Suprapubic skin (tissue), 4 donors: ENCODE measurements around the gene PCDH15. TPM values are rescaled to one million over a fixed set of nuclear protein-coding genes. Genes with fewer than 3 reads are reported as not detected.

ENCODE experiments used
- DNase-seq, 2 donors: peaks; one replicate each; pipeline ENCODE4 v3.0.0-alpha.2; 2019; ENCODE audit warnings: low spot score in 2 of 2
- H3K27ac ChIP-seq: fragments of 200-600 bp; sonication (generic); one replicate; pipeline ENCODE4 v1.5.1; 2019
- H3K27me3 ChIP-seq: fragments of 200-600 bp; sonication (generic); one replicate; pipeline ENCODE4 v1.5.1; 2019
- H3K36me3 ChIP-seq: fragments of 200-600 bp; sonication (generic); one replicate; pipeline ENCODE4 v1.5.1; 2019
- H3K4me1 ChIP-seq: fragments of 200-600 bp; sonication (generic); one replicate; pipeline ENCODE4 v1.5.1; 2019
- H3K4me3 ChIP-seq: fragments of 200-600 bp; sonication (generic); one replicate; pipeline ENCODE4 v1.5.1; 2019; ENCODE audit warnings: mild to moderate bottlenecking
- H3K9me3 ChIP-seq: fragments of 200-600 bp; sonication (generic); one replicate; pipeline ENCODE4 v1.5.1; 2019
- CTCF ChIP-seq, 2 donors: fragments of 200-600 bp in 1 of 2; fragments of 450-650 bp in 1 of 2; sonication (generic) in 1 of 2; IDR thresholded peaks; one replicate each; pipeline ENCODE4 v1.5.1; 2016 to 2019; ENCODE audit warnings: antibody characterized with exemption in 2 of 2, mild to moderate bottlenecking in 1 of 2, moderate library complexity in 1 of 2
- EP300 ChIP-seq: sonication (generic); formaldehyde crosslinking; IDR thresholded peaks from one replicate; pipeline ENCODE4 v1.6.1; 2017; ENCODE audit warnings: antibody characterized with exemption
- POLR2A ChIP-seq, 2 donors: fragments of 450-650 bp; IDR thresholded peaks; one replicate each; pipeline ENCODE4 v1.6.1; 2017; ENCODE audit warnings: antibody characterized with exemption in 2 of 2, mild to moderate bottlenecking in 2 of 2, moderate library complexity in 2 of 2
- POLR2AphosphoS5 ChIP-seq, 3 donors: sonication (generic); formaldehyde crosslinking; IDR thresholded peaks; one replicate each; pipeline ENCODE4 v1.6.1; 2017; ENCODE audit warnings: antibody characterized with exemption in 3 of 3
- WGBS: methylation state at CpG from one replicate; pipeline ENCODE4 v1.1.5; 2018; 5-methylcytosine and 5-hydroxymethylcytosine counted together
- total RNA-seq, 4 donors: library from RNA; depleted of rRNA; stranded (reverse); fragments of >200 nt; gene quantifications; one replicate each; pipeline ENCODE4 v1.1.0, GENCODE V29; 2016

Gene PCDH15
- total RNA-seq, 4 donors from 2014 or later = 0.11 TPM; not detected in 3

DNA sequence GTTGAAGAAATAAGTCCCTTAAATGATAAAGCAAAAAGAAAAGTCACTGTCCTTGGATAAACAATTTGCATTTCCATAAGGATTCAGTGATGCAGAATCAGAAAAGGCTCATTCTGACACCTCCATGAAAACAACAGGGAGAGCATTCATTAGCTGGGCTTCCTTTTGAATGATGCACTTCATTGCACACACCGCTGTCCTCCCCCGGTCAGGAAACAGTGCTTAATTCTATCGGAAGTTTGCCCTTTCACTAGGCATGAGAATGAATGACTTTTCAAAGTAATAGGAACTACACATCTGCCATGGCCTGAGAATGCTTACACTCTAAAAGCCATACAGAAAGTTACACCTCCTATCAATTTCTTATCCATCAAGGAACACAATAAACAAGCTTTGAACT lies 4.2 kb downstream of the PCDH15 start:
- WGBS = 74% methylated on average over 3 of the region's 3 CpGs
- H3K4me1 ChIP-seq = no peaks in the 10 kb centered on the region
- no peak overlapping the region for H3K4me3 ChIP-seq
- H3K27me3 ChIP-seq = no peaks in the 10 kb centered on the region
- no peak overlapping the region for H3K27ac ChIP-seq
- TF ChIP-seq POLR2AphosphoS5 (IDR thresholded peaks at IDR 0.05) (no peak), EP300 (no peak), POLR2A (IDR thresholded peaks at IDR 0.05) (no peak), CTCF (IDR thresholded peaks at IDR 0.05) (no peak)
- DNase-seq = no peak
- no peaks in the 10 kb centered on the region for H3K9me3 ChIP-seq
- H3K36me3 ChIP-seq = no peaks in the 10 kb centered on the region

- Histone ChIP-seq H3K27me3 (no peaks in the 10 kb centered on the region), H3K4me3 (no peak overlapping the region), H3K27ac (no peak overlapping the region), H3K36me3 (no peaks in the 10 kb centered on the region), H3K9me3 (no peaks in the 10 kb centered on the region), H3K4me1 (no peaks in the 10 kb centered on the region)
- DNase-seq = no peak
- no peak for TF ChIP-seq EP300
- TF ChIP-seq POLR2A (IDR thresholded peaks at IDR 0.05) = no peak
- no peak for TF ChIP-seq CTCF (IDR thresholded peaks at IDR 0.05)
- TF ChIP-seq POLR2AphosphoS5 (IDR thresholded peaks at IDR 0.05) = no peak
- 80% methylated on average over 4 of the region's 4 CpGs for WGBS
Observed at GRCh38 chr10:54776622-54777021, 24.4 kb downstream of the PCDH15 start.

DNA sequence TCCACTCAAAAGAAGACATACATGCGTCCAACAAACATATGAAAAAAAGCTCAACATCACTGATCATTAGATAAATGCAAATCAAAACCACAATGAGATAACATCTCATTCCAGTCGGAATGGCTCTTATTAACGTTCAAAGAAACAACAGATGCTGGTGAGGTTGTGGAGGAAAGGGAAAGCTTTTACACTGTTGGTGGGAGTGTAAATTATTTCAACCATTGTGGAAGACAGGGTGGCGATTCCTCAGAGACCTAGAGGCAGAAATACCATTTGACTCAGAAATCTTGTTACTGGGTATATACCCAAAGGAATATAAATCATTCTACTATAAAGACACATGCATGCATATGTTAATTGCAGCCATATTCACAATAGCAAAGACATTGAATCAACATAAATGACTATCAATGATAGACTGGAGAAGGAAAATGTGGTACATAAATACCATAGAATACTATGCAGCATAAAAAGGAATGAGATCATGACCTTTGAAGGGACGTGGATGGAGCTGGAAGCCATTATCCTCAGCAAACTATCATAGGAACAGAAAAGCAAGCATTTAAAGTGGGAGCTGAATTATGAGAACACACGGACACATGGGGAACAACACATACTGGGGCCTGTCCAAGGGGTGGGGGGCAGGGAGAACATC lies 28.4 kb downstream of the PCDH15 start:
- Histone ChIP-seq H3K4me1 (no peaks in the 10 kb centered on the region), H3K27ac (no peak overlapping the region), H3K4me3 (no peak overlapping the region), H3K27me3 (no peaks in the 10 kb centered on the region), H3K9me3 (no peaks in the 10 kb centered on the region), H3K36me3 (no peaks in the 10 kb centered on the region)
- TF ChIP-seq EP300 = no peak
- TF ChIP-seq CTCF (IDR thresholded peaks at IDR 0.05) = no peak
- TF ChIP-seq POLR2A (IDR thresholded peaks at IDR 0.05) = no peak
- TF ChIP-seq POLR2AphosphoS5 (IDR thresholded peaks at IDR 0.05) = no peak
- WGBS = 41% methylated on average over 6 of the region's 6 CpGs
- DNase-seq = no peak

DNA sequence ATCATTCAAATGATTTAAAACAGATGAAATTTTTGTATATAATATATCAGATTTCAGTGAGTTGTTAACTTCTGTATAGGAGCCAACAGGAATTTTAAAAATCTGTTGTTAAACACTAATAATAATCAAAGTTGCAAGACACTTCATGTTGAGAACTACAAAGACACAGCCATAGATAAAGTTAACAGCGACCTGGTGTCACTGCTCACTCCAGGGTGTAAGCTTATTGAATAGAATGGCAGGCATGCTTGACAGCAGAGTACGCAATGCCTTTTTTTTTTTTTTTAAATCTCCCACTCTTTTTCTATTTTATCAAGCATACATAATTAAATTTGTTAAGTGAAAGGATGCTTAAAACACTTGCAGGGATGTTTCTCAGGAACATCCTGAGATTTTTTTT lies 32.0 kb downstream of the PCDH15 start:
- Histone ChIP-seq H3K9me3 (no peaks in the 10 kb centered on the region), H3K27ac (no peak overlapping the region), H3K36me3 (no peaks in the 10 kb centered on the region), H3K4me1 (no peaks in the 10 kb centered on the region), H3K4me3 (no peak overlapping the region), H3K27me3 (no peaks in the 10 kb centered on the region)
- DNase-seq = no peak
- 51% methylated on average over 2 of the region's 2 CpGs for WGBS
- TF ChIP-seq POLR2AphosphoS5 (IDR thresholded peaks at IDR 0.05) = no peak
- no peak for TF ChIP-seq POLR2A (IDR thresholded peaks at IDR 0.05)

- WGBS = 57% methylated on average over 2 of the region's 2 CpGs
- Histone ChIP-seq H3K27me3 (no peaks in the 10 kb centered on the region), H3K36me3 (no peaks in the 10 kb centered on the region), H3K4me1 (no peaks in the 10 kb centered on the region), H3K4me3 (no peak overlapping the region), H3K9me3 (no peaks in the 10 kb centered on the region), H3K27ac (no peak overlapping the region)
- TF ChIP-seq EP300 = no peak
- DNase-seq = no peak
Observed at GRCh38 chr10:54758791-54759190, 42.2 kb downstream of the PCDH15 start.

DNA sequence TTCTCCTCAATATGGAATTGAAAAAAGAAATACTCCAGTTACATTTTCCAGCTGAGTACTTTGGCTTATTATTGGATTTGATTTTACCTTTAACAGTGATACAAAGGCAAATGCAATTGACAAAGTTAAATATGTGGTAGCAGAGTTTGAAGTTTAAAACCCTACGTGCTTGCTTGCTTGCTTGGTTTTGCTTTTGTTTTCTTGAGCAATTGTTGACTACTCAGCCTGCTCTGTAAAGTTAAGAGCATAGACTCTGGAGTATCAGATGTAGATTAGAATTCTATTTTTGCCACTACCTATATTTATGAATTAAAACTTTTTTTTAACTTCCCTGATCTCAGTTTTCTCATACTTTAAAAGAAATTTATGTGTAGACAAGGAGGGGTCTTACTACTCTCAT lies 51.4 kb downstream of the PCDH15 start:
- Histone ChIP-seq H3K27ac (no peak overlapping the region), H3K27me3 (no peaks in the 10 kb centered on the region), H3K4me1 (no peaks in the 10 kb centered on the region), H3K36me3 (no peaks in the 10 kb centered on the region), H3K4me3 (no peak overlapping the region), H3K9me3 (no peaks in the 10 kb centered on the region)
- DNase-seq = no peak
- WGBS = 79% methylated on average over 1 of the region's 1 CpG
- TF ChIP-seq POLR2A (IDR thresholded peaks at IDR 0.05) = no peak

DNA sequence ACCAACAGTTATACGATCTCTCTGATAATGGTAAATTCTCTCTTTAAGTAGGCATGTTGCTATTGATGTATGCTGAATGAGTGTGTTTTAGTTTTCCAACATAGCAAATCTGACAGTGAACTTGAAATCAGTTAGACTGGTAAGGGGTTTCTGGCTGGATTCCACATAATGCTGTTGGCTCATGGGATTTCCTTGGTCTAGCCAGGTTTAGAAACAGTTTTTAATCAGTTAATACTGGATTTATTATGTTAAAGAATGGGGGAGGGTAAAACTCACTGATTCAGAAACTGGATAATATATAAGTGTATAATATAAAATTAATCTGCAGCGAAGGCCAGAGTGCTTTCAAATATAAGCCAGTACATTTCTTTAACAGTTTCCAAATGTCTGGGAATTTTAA lies 55.6 kb downstream of the PCDH15 start:
- no peak for DNase-seq
- TF ChIP-seq CTCF (IDR thresholded peaks at IDR 0.05) = no peak
- no peak for TF ChIP-seq POLR2AphosphoS5 (IDR thresholded peaks at IDR 0.05)
- no peak for TF ChIP-seq EP300
- no peak for TF ChIP-seq POLR2A (IDR thresholded peaks at IDR 0.05)
- Histone ChIP-seq H3K4me3 (no peak overlapping the region), H3K27me3 (no peaks in the 10 kb centered on the region), H3K9me3 (no peaks in the 10 kb centered on the region), H3K27ac (no peak overlapping the region), H3K4me1 (no peaks in the 10 kb centered on the region), H3K36me3 (no peaks in the 10 kb centered on the region)
- WGBS = 63% methylated on average over 2 of the region's 2 CpGs
